Colonic mucosa (tissue), 4 donors: ENCODE results near the gene GREB1. TPM values are rescaled to one million over a fixed set of nuclear protein-coding genes. Genes with fewer than 3 reads are reported as not detected.

Source experiments
- DNase-seq: peaks from one replicate; pipeline ENCODE4 v3.0.0-alpha.2; 2020
- H3K27ac ChIP-seq: fragments of 200-600 bp; one replicate; pipeline ENCODE4 v1.8.0; 2021
- H3K27me3 ChIP-seq: fragments of 200-600 bp; one replicate; pipeline ENCODE4 v1.8.0; 2021
- H3K36me3 ChIP-seq: fragments of 200-600 bp; one replicate; pipeline ENCODE4 v1.8.0; 2021
- H3K4me1 ChIP-seq: fragments of 200-600 bp; one replicate; pipeline ENCODE4 v1.8.0; 2021; ENCODE audit warnings: mild to moderate bottlenecking
- H3K4me3 ChIP-seq: fragments of 200-600 bp; one replicate; pipeline ENCODE4 v1.8.0; 2021
- H3K9ac ChIP-seq, 2 donors: one replicate each; pipeline ENCODE4 v1.7.0; 2013; ENCODE audit warnings: control low read depth in 2 of 2, low read depth in 2 of 2, low read length in 2 of 2
- H3K9me3 ChIP-seq: fragments of 200-600 bp; one replicate; pipeline ENCODE4 v1.8.0; 2021
- CTCF ChIP-seq: fragments of 200-600 bp; IDR thresholded peaks from one replicate; pipeline ENCODE4 v1.8.0; 2022; ENCODE audit warnings: antibody characterized with exemption, mild to moderate bottlenecking
- intact Hi-C: fragments of 100-400 bp; cut with DNase I; formaldehyde crosslinking; loops from one replicate; pipeline ENCODE4 v1.14.1; 2022
- total RNA-seq, 2 donors: library from RNA; stranded (reverse); fragmentation: NEBNext Ultra II Directional in 1 of 2; extraction: Animal tissue kit (Norgen Biotek cat#: 25700) in 1 of 2; gene quantifications; one replicate each; pipeline ENCODE4 v1.2.1, GENCODE V29; 2021
- donor health status: healthy.
- donor health status: DM: no; HTN: no; CAD: no.
- donor health status: DM: no; HTN: no; CAD: no.

Gene GREB1
- total RNA-seq, 2 donors from 2014 or later: 0.77 to 1.1 TPM

- no peak for TF ChIP-seq CTCF
- intact Hi-C loops: no loop called here
- Histone ChIP-seq H3K36me3 (no peaks in the 10 kb centered on the region), H3K27me3 (no peaks in the 10 kb centered on the region), H3K4me3 (no peak overlapping the region), H3K9me3 (no peaks in the 10 kb centered on the region), H3K9ac (no peak overlapping the region), H3K27ac (no peak overlapping the region), H3K4me1 (no peaks in the 10 kb centered on the region)
- no peak for DNase-seq
Measured at GRCh38 chr2:11644293-11644692, 110.4 kb downstream of the GREB1 start.

GRCh38 chr2:11646530-11646929, 112.7 kb downstream of the GREB1 start:
- Histone ChIP-seq H3K27ac (no peak overlapping the region), H3K36me3 (no peaks in the 10 kb centered on the region), H3K4me3 (no peak overlapping the region), H3K4me1 (no peaks in the 10 kb centered on the region), H3K9me3 (no peaks in the 10 kb centered on the region), H3K27me3 (no peaks in the 10 kb centered on the region), H3K9ac (no peak overlapping the region)
- no peak for TF ChIP-seq CTCF
- intact Hi-C loops: no loop called here
- no peak for DNase-seq

- H3K36me3 ChIP-seq: no peaks in the 10 kb centered on the region
- no peak for TF ChIP-seq CTCF
- no peak overlapping the region for H3K4me3 ChIP-seq
- H3K9ac ChIP-seq: no peak overlapping the region
- H3K4me1 ChIP-seq: no peaks in the 10 kb centered on the region
- DNase-seq: no peak
- intact Hi-C loops: no loop called here
- H3K27me3 ChIP-seq: no peaks in the 10 kb centered on the region
- no peaks in the 10 kb centered on the region for H3K9me3 ChIP-seq
- H3K27ac ChIP-seq: no peak overlapping the region
Measured at GRCh38 chr2:11647834-11648600, 114.2 kb downstream of the GREB1 start.

- H3K27ac ChIP-seq: no peak overlapping the region
- no peaks in the 10 kb centered on the region for H3K4me1 ChIP-seq
- H3K36me3 ChIP-seq: no peaks in the 10 kb centered on the region
- no peaks in the 10 kb centered on the region for H3K27me3 ChIP-seq
- H3K9ac ChIP-seq: no peak overlapping the region
- DNase-seq: no peak
- no peaks in the 10 kb centered on the region for H3K9me3 ChIP-seq
- TF ChIP-seq CTCF: no peak
- H3K4me3 ChIP-seq: no peak overlapping the region
- intact Hi-C loops: no loop called here
Measured at GRCh38 chr2:11649093-11649492, 115.2 kb downstream of the GREB1 start.

GRCh38 chr2:11651856-11652548, 118.2 kb downstream of the GREB1 start:
- Histone ChIP-seq H3K36me3 (no peaks in the 10 kb centered on the region), H3K4me1 (no peaks in the 10 kb centered on the region), H3K9ac (no peak overlapping the region), H3K27me3 (no peaks in the 10 kb centered on the region), H3K9me3 (no peaks in the 10 kb centered on the region), H3K4me3 (no peak overlapping the region), H3K27ac (no peak overlapping the region)
- DNase-seq: no peak
- intact Hi-C loops: no loop called here
- TF ChIP-seq CTCF: no peak
